Glutamatergic neuron (in vitro differentiated cells): ENCODE results near the gene MAP4K5. TPM values are rescaled to one million over a fixed set of nuclear protein-coding genes. Genes with fewer than 3 reads are reported as not detected.

Source experiments
- DNase-seq: peaks from one replicate; pipeline ENCODE4 v3.0.0; 2022
- H3K27ac Mint-ChIP-seq: one replicate; pipeline ENCODE4 v1.8.0; 2020; ENCODE audit warnings: mild to moderate bottlenecking, mixed read lengths, inconsistent platforms; ENCODE audit not compliant: unreplicated experiment
- H3K27me3 Mint-ChIP-seq: one replicate; pipeline ENCODE4 v1.8.0; 2020; ENCODE audit warnings: mild to moderate bottlenecking, moderate library complexity, mixed read lengths, inconsistent platforms; ENCODE audit not compliant: unreplicated experiment
- H3K36me3 Mint-ChIP-seq: one replicate; pipeline ENCODE4 v1.8.0; 2020; ENCODE audit warnings: mild to moderate bottlenecking, mixed read lengths, inconsistent platforms; ENCODE audit not compliant: unreplicated experiment
- H3K4me1 Mint-ChIP-seq: one replicate; pipeline ENCODE4 v1.8.0; 2020; ENCODE audit warnings: mild to moderate bottlenecking, low read depth, mixed read lengths, inconsistent platforms; ENCODE audit not compliant: unreplicated experiment
- H3K4me3 Mint-ChIP-seq: one replicate; pipeline ENCODE4 v1.8.0; 2020; ENCODE audit warnings: mild to moderate bottlenecking, mixed read lengths, inconsistent platforms; ENCODE audit not compliant: unreplicated experiment
- H3K9me3 Mint-ChIP-seq: one replicate; pipeline ENCODE4 v1.8.0; 2020; ENCODE audit warnings: mild to moderate bottlenecking, moderate library complexity, mixed read lengths, inconsistent platforms; ENCODE audit not compliant: unreplicated experiment
- CTCF ChIP-seq: fragments of 200-600 bp; sonication (generic); IDR thresholded peaks from one replicate; pipeline ENCODE4 v1.5.0; 2021; ENCODE audit not compliant: partially characterized antibody, unreplicated experiment
- total RNA-seq: library from RNA; stranded (reverse); fragmentation: NEBNext Ultra II Directional; extraction: Animal tissue kit (Norgen Biotek cat#: 25700); gene quantifications from one replicate; pipeline ENCODE4 v1.2.1, GENCODE V29; 2021; ENCODE audit not compliant: unreplicated experiment

Gene MAP4K5
- total RNA-seq, 1 donor from 2014 or later, result 99.5 TPM

GRCh38 chr14:50471838-50472465, 60.4 kb downstream of the MAP4K5 start:
- Mint-ChIP-seq H3K36me3 (peaks cover 19% of the 10 kb centered on the region), H3K27ac (no peak overlapping the region), H3K4me3 (no peak overlapping the region), H3K27me3 (no peaks in the 10 kb centered on the region), H3K4me1 (no peaks in the 10 kb centered on the region), H3K9me3 (no peaks in the 10 kb centered on the region)
- DNase-seq, result no peak
- TF ChIP-seq CTCF, result no peak

GRCh38 chr14:50469982-50470381, 62.4 kb downstream of the MAP4K5 start:
- no peak for DNase-seq
- Mint-ChIP-seq H3K27me3 (no peaks in the 10 kb centered on the region), H3K36me3 (peaks cover 19% of the 10 kb centered on the region), H3K4me1 (no peaks in the 10 kb centered on the region), H3K4me3 (no peak overlapping the region), H3K9me3 (no peaks in the 10 kb centered on the region), H3K27ac (no peak overlapping the region)
- no peak for TF ChIP-seq CTCF

- H3K9me3 Mint-ChIP-seq, result no peaks in the 10 kb centered on the region
- no peak overlapping the region for H3K27ac Mint-ChIP-seq
- no peaks in the 10 kb centered on the region for H3K4me1 Mint-ChIP-seq
- TF ChIP-seq CTCF, result no peak
- no peak for DNase-seq
- H3K4me3 Mint-ChIP-seq, result no peak overlapping the region
- no peaks in the 10 kb centered on the region for H3K36me3 Mint-ChIP-seq
- no peaks in the 10 kb centered on the region for H3K27me3 Mint-ChIP-seq
Observed at GRCh38 chr14:50462111-50462510, 70.3 kb downstream of the MAP4K5 start.

GRCh38 chr14:50453869-50454268, 78.5 kb downstream of the MAP4K5 start:
- no peaks in the 10 kb centered on the region for H3K4me1 Mint-ChIP-seq
- H3K27me3 Mint-ChIP-seq, result peaks cover 3% of the 10 kb centered on the region

More at GRCh38 chr14:50453869-50454268, 78.5 kb downstream of the MAP4K5 start:
- Mint-ChIP-seq H3K4me3 (no peak overlapping the region), H3K27ac (no peak overlapping the region), H3K36me3 (no peaks in the 10 kb centered on the region), H3K9me3 (no peaks in the 10 kb centered on the region)
- no peak for DNase-seq
- no peak for TF ChIP-seq CTCF
